ENCODE measurements around the gene LITAF. TPM values are rescaled to one million over a fixed set of nuclear protein-coding genes. Genes with fewer than 3 reads are reported as not detected.
"Not testable (repeated sequence)": the region's sequence is repeated elsewhere in the genome, so short reads cannot be mapped to it uniquely, and the experiment has no call there.

Gene LITAF
- total RNA-seq, 2 experiments from 2014 or later: 91.4 to 155 TPM

DNA sequence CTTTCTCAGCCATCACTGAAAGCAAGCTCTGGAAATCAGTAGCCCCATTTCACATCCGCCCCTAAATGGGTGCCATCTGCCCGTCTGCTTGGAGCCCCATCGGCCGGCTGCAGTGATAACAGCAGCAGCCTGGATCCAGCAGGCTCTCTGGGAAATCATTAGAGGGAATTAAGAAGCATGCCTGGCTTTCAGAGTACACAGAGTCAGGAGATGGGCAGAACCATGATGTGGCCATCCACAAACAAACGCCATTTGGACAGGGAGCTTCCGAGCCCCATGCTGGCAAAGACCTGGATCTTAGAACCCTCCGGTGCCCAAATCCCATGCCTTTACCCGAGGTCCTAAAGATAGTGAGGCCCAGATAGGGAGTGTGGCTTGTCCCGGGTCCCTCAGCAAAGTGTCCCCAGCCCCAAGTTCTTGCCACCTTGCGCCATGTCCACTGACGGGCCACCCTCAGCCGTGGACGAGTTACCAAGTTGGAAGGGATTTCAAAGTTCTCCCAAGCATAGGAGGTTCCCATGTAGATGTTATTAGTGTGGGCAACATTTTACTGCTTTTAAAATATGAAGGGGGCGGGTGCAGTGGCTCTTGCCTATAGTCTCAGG, 1.0 kb upstream of the LITAF start:
- CTCF ChIA-PET: interaction anchor here (1.2 to 3.4 kb wide), 9 partner anchors 27 to 624 kb away, joined by 3 to 22 read pairs (median 4); no protein-coding TSS in a partner anchor
- ATAC-seq: no peak

DNA sequence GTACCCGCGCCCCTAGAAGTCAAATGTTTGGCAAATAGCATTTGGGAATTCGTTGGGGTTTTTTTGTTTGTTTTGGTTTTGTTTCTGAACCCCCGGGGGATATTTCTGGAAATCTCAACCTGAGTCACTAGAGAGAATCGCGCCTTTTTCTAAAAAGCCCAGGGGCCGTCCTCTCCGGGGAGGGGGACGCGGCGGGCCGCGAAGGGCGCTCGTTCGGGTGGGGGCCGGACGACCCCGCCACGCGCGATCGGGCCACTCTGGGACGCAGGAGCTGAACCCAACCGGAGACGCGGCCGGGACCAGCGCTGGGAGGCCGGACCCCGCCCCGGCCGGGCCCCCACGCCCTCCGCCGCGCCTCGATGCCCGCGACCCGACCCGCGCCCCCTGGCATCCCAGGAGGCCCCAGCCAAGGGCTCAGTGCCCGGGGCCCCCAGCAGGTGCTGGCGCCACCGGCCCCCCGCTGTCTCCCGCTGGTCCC, 302 bp downstream of the LITAF start:
- Mint-ChIP-seq H3K27ac (peak overlapping the region; percentile 86), H3K4me3 (peak overlapping the region; percentile 89), H3K4me1 (peaks cover 46% of the 10 kb centered on the region), H3K36me3 (peaks cover 4% of the 10 kb centered on the region), H3K9me3 (ENCODE audit: low read depth) (no peaks in the 10 kb centered on the region), H3K27me3 (peaks cover 3% of the 10 kb centered on the region)
- CTCF ChIA-PET: interaction anchor here (1.1 to 3.4 kb wide), 10 partner anchors 21 to 622 kb away, joined by 3 to 22 read pairs (median 4); no protein-coding TSS in a partner anchor
- ATAC-seq: no peak
- no peak for DNase-seq

More for the DNA sequence above, 1.0 kb upstream of the LITAF start:
- Mint-ChIP-seq H3K27me3 (peaks cover 3% of the 10 kb centered on the region), H3K27ac (peak overlapping the region; percentile 90), H3K36me3 (peaks cover 1% of the 10 kb centered on the region), H3K4me1 (peaks cover 34% of the 10 kb centered on the region), H3K4me3 (peak overlapping the region; percentile 83), H3K9me3 (ENCODE audit: low read depth) (no peaks in the 10 kb centered on the region)
- no peak for DNase-seq

DNA sequence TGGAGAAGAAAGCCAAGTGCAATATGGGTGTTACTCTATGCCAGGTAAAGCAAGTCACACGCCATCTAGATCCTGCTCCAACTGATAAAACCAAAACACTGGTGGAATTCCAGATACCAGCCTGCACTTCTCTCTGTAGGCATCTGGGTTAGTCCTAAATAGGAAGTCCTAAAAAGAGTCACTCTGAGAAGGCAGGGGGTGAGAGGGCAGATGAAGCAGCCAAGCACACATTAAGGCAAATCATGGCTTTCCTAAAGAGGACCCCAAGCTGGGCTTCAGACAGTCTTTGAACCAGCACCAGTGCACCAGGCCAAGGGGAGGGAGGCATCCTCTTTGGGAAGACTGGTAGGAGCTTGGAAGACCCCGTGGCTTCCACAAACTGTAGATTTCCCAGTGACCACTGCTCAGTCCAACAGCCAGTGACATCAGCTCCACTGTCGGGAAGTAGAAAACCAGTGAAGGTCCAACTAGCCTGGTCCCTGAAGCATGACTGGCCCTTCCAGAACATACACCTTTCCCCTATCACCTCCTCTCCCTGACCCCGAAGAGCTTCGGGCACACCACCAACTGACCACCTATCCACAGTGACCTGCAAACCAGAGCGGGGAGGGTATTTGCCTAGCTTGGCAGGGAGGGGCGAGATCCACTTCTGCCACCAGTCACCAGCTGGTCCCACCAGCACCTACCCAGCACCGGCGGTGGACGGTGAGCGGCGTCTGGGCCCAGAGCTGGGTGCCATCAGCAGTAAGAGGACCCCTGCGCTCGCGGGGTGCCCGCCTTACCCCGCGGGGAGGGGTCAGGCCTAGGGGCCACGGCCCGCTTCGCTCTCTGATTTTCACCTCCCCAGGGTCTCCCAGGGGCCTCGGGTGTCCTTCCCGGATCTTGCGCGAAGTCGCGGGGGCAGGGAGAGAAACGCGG, 1.0 kb downstream of the LITAF start:
- CTCF ChIA-PET: interaction anchor here (1.0 to 3.4 kb wide), 7 partner anchors 10 to 56 kb away, joined by 3 to 22 read pairs (median 4); no protein-coding TSS in a partner anchor
- H3K36me3 Mint-ChIP-seq: peaks cover 7% of the 10 kb centered on the region
- peaks cover 53% of the 10 kb centered on the region for H3K4me1 Mint-ChIP-seq
- ATAC-seq (no peak), DNase-seq (peak; percentile 52)
- H3K27me3 Mint-ChIP-seq: peaks cover 3% of the 10 kb centered on the region
- H3K27ac Mint-ChIP-seq: peak overlapping the region; percentile 86
- H3K9me3 Mint-ChIP-seq (ENCODE audit: low read depth): no peaks in the 10 kb centered on the region
- H3K4me3 Mint-ChIP-seq: peak overlapping the region; percentile 89

DNA sequence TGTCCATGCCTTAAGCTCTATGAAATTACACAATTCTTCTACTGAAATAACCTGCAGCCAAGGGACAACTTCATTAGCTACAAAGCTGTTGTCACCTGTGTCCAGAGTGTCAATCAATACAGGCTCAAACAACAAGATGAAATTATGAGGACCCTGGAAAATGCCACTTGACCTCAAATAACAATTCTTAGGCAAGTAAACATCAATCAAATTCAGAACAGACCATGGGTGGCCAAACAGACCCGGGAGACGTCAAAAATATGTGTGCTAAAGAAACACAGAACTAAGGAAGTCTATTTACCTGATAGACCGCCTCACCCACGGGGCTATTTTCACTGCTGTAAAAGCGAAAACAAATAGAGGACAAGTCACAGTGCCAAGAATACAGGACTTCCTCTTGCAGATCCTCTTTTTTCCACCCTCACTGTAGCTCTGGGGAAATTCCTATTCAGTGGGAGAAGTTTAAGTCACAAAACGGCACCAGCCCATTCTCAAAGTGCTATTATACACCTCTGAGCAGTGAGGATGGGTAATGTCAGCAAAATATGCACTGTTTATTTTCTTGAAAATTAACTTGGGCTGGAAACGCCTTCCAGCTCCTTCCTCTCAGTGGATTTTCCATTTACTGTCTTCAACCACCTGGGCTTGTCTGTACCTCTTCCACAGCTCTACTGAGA, 2.7 kb downstream of the LITAF start:
- Mint-ChIP-seq H3K9me3 (ENCODE audit: low read depth) (no peaks in the 10 kb centered on the region), H3K4me1 (peaks cover 64% of the 10 kb centered on the region), H3K4me3 (peak overlapping the region; percentile 89), H3K36me3 (peaks cover 15% of the 10 kb centered on the region), H3K27ac (peak overlapping the region; percentile 71), H3K27me3 (peaks cover 3% of the 10 kb centered on the region)
- ATAC-seq (no peak), DNase-seq (no peak)
- CTCF ChIA-PET: interaction anchor here (1.0 to 4.0 kb wide), 5 partner anchors 25 to 197 kb away, joined by 3 to 30 read pairs (median 4); no protein-coding TSS in a partner anchor

DNA sequence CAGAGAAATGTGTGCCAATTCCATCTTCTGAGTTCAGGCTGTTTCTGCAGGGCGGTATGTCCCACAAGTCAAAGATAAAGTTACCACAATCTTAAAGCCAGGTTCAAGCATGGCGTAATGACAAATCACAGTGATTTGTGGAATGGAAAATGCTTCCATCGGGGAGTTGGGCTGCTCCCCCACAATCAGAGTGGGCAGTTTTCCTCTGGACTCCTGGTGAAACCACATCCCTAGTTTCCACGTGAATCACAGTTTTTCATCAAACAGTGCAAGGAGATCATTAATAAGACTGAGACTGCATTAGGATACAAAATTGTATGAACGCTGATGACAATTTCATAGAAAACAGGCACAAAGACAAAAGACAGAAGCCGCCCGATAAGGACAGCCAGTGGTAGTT, 3.6 kb downstream of the LITAF start:
- H3K27me3 Mint-ChIP-seq: no peaks in the 10 kb centered on the region
- CTCF ChIA-PET: interaction anchor here (1.5 to 4.0 kb wide), 3 partner anchors 38 to 57 kb away, joined by 4 to 30 read pairs (median 19); no protein-coding TSS in a partner anchor
- no peak for ATAC-seq
- peak overlapping the region; percentile 5 for H3K4me3 Mint-ChIP-seq
- H3K9me3 Mint-ChIP-seq (ENCODE audit: low read depth): no peaks in the 10 kb centered on the region
- no peak overlapping the region for H3K27ac Mint-ChIP-seq
- peaks cover 20% of the 10 kb centered on the region for H3K36me3 Mint-ChIP-seq
- H3K4me1 Mint-ChIP-seq: peaks cover 65% of the 10 kb centered on the region
- DNase-seq: no peak

DNA sequence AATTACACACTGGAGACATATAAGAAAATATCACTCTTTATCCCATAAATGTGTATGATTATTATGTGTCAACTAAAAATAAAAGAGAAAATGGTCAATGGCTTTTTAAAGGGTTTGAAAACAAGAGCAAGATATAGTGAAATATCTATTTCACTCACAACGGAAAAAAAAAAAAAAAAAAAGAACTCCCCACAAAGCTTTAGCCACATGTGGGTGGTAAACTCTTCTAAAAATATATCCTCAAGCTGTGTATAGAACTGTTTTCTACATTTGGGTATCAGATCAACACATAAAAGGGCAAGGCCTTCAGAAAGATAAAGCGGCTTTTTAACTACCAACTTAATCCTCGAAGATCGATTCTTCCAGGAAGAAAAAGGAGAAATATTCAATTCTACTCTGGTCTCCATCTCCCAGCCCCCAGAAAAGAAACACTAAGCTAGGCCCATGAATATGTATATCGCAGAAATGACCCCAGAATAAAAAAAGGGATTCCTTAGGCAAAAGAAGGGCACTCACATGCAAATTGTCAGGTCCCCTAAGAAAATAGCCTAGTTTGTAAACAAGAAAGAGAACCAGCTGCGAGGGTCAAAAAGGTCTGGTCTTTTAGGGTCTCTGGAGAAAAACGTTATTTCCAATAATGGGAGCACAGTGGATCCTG, 4.4 kb downstream of the LITAF start:
- CTCF ChIA-PET: interaction anchor here (0.7 to 4.0 kb wide), 10 partner anchors 10 to 618 kb away, joined by 3 to 30 read pairs (median 5); no protein-coding TSS in a partner anchor
- Mint-ChIP-seq H3K9me3 (ENCODE audit: low read depth) (no peaks in the 10 kb centered on the region), H3K4me1 (peaks cover 66% of the 10 kb centered on the region), H3K27me3 (no peaks in the 10 kb centered on the region), H3K36me3 (peaks cover 22% of the 10 kb centered on the region), H3K4me3 (peak overlapping the region; percentile 57), H3K27ac (peak overlapping the region; percentile 82)
- ATAC-seq: no peak
- no peak for DNase-seq

DNA sequence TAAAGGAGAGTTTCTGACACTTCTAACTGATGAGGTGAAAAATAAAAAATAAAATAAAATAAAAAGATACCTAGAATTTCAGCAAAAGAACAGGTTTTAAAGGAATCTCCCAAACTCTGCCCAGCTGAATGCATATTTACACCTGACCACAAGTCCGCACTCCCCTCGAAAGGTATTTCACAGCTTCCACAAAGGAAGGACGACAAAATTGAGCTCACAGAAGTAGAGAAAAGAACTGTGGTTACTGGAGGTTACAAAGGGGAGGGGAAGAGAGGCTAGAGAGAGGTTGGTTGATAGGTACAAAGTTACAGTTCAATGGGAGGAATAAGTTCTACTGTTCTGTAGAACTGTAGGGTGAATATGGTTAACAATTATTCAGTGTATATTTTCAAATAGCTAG, 5.0 kb downstream of the LITAF start:
- DNase-seq (no peak), ATAC-seq (no peak)
- peak overlapping the region; percentile 57 for H3K4me3 Mint-ChIP-seq
- no peaks in the 10 kb centered on the region for H3K9me3 Mint-ChIP-seq (ENCODE audit: low read depth)
- peaks cover 70% of the 10 kb centered on the region for H3K4me1 Mint-ChIP-seq
- H3K27me3 Mint-ChIP-seq: no peaks in the 10 kb centered on the region
- CTCF ChIA-PET: interaction anchor here (0.9 to 4.0 kb wide), 9 partner anchors 9 to 174 kb away, joined by 3 to 30 read pairs (median 5); no protein-coding TSS in a partner anchor
- peak overlapping the region; percentile 82 for H3K27ac Mint-ChIP-seq
- H3K36me3 Mint-ChIP-seq: peaks cover 26% of the 10 kb centered on the region

DNA sequence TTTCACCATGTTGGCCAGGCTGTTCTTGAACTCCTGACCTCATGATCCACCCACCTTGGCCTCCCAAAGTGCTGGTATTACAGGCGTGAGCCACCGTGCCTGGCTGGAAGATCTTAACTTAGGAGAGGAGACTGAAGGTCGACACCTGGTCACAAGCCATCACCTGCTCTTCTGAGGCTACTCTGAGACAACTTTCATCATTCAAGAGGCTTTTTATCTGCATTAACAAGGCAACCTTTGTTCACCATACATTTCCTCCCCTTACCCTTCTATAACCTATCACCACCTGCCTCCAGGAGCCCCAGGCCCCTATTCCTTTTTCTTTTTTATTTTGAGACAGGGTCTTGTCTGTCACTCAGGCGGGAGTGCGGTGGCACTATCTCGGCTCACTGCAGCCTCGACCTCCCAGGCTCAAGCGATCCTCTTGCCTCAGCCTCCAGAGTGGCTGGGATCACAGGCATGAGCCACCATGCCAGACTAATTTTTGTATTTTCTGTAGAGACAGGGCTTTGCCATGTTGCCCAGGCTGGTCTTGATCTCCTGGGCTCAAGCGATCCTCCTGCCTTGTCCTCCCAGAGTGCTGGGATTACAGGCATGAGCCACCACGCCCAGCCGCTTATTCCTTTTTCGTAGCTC, 6.2 kb downstream of the LITAF start:
- H3K27ac Mint-ChIP-seq: peak overlapping the region; percentile 31
- no peak for DNase-seq
- CTCF ChIA-PET: interaction anchor here (1.9 to 4.0 kb wide), 3 partner anchors 17 to 173 kb away, joined by 6 to 30 read pairs (median 10); no protein-coding TSS in a partner anchor
- no peaks in the 10 kb centered on the region for H3K27me3 Mint-ChIP-seq
- no peak overlapping the region for H3K4me3 Mint-ChIP-seq
- H3K9me3 Mint-ChIP-seq (ENCODE audit: low read depth): no peaks in the 10 kb centered on the region
- peaks cover 30% of the 10 kb centered on the region for H3K36me3 Mint-ChIP-seq
- no peak for ATAC-seq
- peaks cover 73% of the 10 kb centered on the region for H3K4me1 Mint-ChIP-seq

DNA sequence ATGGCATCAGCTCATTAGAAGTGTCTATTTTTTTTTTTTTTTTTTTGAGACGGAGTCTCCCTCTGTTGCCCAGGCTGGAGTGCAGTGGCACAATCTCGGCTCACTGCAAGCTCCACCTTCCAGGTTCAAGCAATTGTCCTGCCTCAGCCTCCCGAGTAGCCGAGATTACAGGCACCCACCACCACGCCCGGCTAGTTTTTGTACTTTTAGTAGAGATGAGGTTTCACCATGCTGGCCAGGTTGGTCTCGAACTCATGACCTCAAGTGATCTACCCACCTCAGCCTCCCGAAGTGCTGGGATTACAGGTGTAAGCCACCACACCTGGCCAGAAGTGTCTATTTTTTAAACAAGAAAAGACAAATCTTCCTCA, 9.4 kb downstream of the LITAF start:
- CTCF ChIA-PET: interaction anchor here (1.0 kb wide), 1 partner anchor 45 kb away, joined by 5 read pairs; no protein-coding TSS in a partner anchor
- not testable (repeated sequence) for H3K27ac Mint-ChIP-seq

DNA sequence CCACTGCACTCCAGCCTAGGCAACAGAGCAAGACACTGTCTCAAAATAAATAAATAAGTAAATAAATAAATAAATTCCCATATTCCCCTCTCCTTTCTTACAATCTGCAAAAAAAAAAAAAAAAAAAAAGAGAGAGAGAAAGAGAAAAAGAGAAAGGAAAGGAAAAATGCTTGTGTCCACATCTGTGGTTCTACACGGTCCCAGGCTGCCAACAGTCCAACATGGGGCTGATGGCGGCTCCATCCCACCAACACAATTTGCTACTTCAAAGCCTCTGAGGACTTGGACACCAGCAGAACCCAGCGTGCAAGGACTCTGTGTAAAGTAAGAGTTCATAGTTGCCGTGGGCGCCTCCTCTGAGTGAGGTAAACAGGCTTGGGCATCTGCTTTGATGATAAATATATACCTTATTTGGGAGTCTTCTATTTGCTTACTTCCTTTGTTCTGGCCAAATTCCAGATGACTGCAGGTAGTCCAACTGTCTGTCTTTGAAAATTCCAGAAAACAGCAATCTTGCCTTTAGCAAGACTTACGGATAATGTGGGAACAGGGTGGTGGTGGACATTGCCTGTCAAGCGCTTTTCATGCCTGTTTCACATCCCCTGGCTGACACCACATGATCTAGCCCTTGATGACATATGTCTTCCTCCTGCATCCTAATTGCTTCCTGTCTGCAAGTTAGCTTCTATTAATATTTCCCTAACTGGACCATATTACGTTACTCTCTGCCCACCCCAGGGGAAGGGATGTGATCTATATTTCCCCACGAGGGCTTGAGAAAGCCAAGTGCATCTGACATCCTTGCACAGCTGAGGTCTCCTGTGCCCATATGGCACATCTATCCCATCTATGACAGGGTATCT, 10.1 kb downstream of the LITAF start:
- Mint-ChIP-seq H3K4me1 (peaks cover 66% of the 10 kb centered on the region), H3K4me3 (no peak overlapping the region), H3K27ac (no peak overlapping the region), H3K27me3 (no peaks in the 10 kb centered on the region), H3K9me3 (ENCODE audit: low read depth) (no peaks in the 10 kb centered on the region), H3K36me3 (peaks cover 45% of the 10 kb centered on the region)
- CTCF ChIA-PET: interaction anchor here (0.9 to 1.2 kb wide), 4 partner anchors 16 to 46 kb away, joined by 3 to 5 read pairs (median 4); no protein-coding TSS in a partner anchor
- ATAC-seq (no peak), DNase-seq (no peak)

More for the DNA sequence above, 9.4 kb downstream of the LITAF start:
- H3K9me3 Mint-ChIP-seq (ENCODE audit: low read depth); ATAC-seq; H3K27me3 Mint-ChIP-seq; H3K4me3 Mint-ChIP-seq; DNase-seq: not testable (repeated sequence)
- peaks cover 45% of the 10 kb centered on the region for H3K36me3 Mint-ChIP-seq
- peaks cover 69% of the 10 kb centered on the region for H3K4me1 Mint-ChIP-seq

DNA sequence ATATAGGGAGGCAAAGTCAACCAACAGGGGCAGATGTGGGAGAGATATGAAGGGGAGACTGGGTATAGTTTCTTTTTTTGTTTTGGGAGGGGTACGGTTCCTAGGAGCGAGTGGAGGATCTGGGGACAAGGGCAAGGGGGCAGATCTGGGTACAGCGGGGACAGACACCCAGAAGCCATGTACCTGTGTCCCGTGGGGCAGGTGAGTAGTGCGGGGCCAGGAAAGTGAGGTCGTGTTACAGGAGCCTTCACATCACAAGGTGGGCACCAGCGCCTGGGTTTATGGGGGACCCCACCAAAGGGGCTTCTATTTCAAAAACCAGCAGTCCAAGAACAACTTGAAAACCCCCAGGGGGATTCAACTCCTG, 11.5 kb downstream of the LITAF start:
- Mint-ChIP-seq H3K27me3 (no peaks in the 10 kb centered on the region), H3K4me1 (peaks cover 61% of the 10 kb centered on the region), H3K9me3 (ENCODE audit: low read depth) (no peaks in the 10 kb centered on the region), H3K4me3 (peak overlapping the region; percentile 35), H3K27ac (peak overlapping the region; percentile 55), H3K36me3 (peaks cover 39% of the 10 kb centered on the region)
- CTCF ChIA-PET: interaction anchor here (0.9 to 1.2 kb wide), 5 partner anchors 10 to 604 kb away, joined by 3 to 4 read pairs (median 3); no protein-coding TSS in a partner anchor
- no peak for ATAC-seq
- DNase-seq: no peak

Data from activated CD8-positive, alpha-beta memory T cell treated with anti-CD3 and anti-CD28 coated beads, Interleukin-2, amount 10 ng/mL, durations not matched to agents 7 days and 5 days (primary cell).